ENCODE measurements around the gene BLCAP.
"Not testable (repeated sequence)": the region's sequence is repeated elsewhere in the genome, so short reads cannot be mapped to it uniquely, and the experiment has no call there.

Gene BLCAP

DNA sequence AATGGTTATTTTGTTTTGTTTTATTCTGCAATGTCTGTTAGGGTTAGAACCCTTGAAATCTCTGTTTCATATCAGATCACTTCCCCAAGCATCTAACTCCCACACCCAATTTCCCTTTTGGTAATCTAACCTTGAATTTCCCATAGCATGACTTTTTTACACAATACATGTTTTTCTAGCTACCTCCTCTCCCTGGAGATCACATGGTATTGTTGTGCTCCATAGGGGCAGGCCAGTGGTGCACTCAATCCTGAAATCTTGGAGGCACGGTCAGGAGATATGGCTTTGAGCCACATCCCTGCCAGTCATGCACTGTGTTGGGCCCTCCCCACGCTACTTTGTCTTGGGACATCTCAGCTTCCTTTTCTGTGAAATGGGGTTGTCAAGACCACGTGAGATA lies 43.3 kb downstream of the BLCAP start:
- no peak for DNase-seq (ENCODE audit: low spot score)

DNA sequence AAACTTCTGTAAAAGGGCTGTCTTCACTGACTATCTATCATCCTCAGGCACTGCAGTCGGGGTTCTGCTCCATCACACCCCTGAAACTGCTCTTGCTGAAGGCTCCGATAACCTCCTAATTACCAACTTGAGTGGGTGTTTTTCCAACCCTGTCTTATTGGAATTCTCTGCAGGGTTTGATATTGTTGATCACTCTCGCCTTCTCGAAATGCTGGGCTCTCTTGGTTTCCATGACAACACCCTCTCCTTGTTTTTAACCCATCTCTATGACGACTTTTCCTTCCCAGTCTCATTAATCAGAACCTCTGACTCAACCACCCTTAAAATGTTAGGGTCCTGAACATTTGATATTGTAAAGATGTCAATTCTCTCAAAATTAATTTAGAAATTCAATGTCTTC lies 46.1 kb downstream of the BLCAP start:
- DNase-seq (ENCODE audit: low spot score): no peak

DNA sequence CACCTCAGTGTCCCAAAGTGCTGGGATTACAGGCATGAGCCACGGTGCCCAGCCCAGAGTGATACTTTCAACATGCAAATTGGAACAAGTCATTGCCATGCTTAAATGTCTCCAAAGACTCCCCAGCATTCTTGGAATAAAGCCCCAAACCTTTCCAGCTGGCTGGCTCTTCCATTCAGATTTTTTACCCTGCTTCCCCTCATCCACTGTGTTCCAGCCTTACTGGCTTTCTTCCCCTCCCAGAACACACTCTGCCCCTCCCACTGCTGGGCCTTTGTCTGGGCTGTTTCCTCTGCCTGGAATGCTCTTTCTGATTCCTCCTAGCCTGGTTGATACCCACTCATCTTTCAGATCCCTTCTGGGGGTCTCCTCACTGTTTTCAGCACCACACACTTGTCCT lies 46.8 kb downstream of the BLCAP start:
- DNase-seq (ENCODE audit: low spot score): no peak

DNA sequence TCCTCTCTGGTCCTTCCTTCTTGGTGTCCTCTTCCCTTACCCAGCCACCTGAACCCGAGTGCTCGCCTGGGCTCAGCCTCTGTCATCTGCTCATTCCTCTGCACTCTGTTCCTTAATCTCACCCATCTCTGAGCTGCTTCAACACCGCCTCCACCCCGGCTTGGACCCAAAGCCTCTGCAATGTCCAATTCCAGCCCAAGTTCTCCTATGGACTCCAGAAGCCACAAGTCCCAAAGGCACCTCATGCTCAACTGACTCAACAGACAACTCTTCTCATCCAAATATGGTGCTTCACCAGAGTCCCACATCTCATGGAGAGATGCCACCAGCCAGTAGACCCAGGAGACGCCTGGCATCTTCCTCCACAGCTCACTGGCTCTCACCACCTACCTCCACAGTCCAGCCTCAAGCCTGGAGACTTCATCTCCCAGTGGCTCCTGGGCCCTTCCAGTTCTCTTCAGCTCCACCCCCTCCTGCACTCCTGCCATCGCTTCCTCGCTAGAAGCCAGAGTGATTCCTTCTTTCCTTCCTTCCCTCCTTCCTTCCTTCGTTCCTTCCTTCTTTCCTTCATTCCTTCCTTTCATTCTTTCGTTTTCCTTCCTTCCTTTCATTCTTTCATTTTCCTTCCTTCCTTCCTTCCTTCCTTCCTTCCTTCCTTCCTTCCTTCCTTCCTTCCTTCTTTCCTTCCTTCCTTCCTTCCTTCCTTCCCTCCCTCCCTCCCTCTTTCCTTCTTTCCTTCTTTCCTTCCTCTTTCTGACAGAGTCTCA lies 47.6 kb downstream of the BLCAP start:
- no peak for DNase-seq (ENCODE audit: low spot score)

DNA sequence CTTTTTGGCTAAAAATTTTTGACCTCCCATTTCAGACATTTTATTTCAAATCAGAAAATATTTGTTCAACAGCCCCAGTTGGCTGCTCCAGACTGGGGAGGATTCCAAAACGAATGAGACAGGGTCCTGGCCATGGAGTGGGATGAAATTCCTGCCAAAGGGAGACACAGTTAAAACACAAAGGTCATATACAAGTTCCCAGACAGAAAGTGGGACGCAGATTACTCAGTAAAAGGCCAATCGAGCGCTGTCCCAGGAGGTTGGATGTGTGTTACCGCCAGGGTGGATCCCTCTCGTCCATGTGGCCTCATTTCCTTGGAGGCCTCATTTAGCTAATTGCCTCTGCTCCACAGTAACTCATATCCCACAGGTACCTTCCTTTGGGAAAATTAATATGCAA lies 48.4 kb downstream of the BLCAP start:
- DNase-seq (ENCODE audit: low spot score): no peak

DNA sequence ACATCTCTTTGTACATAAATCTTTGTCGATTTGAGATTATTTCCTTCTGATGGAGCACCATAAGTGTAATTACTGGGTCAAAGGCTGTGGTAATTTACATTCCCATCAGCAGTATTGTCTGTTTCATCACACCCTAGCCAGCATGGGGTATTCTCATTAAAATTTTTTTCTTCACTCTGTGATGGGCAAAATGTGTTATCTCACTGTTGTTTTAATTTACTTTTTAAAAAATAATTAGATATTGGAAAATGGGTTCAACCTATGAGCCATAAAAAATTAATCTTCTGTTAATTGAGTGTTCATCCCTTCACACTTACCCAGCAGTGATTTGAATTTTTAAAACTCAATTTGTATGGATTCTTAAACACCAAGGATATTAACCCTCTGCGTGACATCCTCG lies 50.6 kb downstream of the BLCAP start:
- no peak for DNase-seq (ENCODE audit: low spot score)

DNA sequence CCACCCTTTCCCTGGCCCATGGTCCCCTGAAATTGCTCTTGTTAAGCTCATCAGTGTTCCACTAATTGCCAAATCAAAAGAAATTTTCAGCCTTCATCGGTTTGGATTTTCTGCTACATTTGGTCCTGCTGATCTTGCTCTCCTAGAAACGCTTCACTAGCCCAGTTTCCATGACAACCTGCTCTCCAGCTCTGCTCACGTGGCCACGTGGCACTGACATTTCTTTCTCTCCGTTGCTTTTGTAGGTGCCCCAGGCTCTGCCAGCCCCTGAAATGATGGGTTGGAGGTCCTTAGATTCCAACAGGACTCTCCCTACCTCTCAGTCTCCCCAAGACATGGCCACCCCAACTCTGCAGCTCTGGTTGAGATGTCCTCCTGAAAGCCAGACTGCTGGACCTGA lies 52.4 kb downstream of the BLCAP start:
- DNase-seq (ENCODE audit: low spot score): no peak

DNA sequence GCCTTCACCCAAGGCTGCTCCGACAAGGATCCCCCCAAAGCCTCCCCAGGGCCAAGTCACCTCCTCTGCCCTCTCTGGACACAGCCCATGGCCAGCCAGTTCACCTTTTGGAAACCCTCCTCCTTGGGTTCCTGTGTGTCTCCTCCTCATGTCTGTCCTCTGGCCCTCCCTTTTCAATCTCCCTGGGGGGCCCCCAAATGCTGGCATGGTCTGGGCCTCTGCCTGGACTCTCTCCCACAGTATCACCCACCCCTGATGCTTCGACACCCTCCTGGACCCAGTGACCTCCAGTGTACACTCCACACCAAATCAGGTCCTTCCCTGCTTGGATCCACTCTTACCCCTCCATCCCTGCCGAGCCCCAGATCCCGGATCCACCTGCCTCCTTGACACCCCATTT lies 53.3 kb downstream of the BLCAP start:
- no peak for DNase-seq (ENCODE audit: low spot score)

DNA sequence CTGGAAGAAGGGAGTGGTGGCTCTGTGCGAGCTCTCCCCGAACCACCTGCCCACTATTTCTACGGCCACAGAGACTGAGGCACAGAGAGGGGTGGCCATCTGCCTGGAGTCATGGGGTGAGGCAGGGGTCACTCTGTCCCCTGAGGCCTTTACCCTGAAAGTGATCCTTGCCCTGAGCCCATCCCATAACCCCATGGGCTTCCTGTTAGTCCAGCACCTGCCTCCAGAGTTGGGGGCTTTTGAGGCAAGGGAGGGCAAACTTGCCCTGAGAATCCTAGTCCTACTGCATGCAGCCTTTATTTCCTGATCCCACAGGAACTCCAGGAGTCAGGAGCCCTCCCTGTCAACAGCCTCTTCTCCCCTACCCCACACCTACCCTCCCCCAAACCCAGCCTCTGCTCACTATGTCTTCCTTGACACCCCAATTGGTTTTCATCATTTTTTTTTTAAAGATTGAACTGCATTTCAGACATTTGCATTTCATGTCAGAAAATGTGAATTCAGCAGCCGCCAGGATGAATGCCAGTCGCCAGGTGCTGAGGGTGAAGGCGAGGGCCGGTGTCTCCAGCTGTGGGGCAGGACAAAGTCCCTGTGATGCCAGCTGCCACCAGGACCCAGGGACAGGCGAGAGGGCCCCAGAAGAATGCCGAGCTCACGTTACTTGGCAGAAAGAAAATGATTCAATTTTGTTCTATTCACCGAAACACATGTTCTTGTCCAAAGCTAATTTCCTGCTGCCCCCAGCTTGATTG lies 54.3 kb downstream of the BLCAP start:
- DNase-seq (ENCODE audit: low spot score): no peak

DNA sequence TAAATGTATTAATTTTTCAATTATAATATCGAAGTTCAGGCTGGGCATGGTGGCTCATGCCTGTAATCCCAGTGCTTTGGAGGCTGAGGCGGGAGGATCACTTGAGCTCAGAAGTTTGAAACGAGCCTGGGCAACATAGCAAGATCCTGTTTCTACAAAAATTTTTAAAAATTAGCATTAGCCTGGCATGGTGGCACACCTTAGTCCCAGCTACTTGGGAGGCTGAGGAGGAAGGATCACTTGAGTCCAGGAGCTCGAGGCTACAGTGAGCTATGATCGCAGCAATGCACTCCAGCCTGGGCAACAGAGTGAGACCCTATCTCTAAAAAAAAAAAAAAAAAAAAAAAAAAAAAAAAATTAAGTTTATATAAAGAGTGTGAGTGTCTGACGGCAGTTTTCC lies 55.2 kb downstream of the BLCAP start:
- DNase-seq (ENCODE audit: low spot score): not testable (repeated sequence)

DNA sequence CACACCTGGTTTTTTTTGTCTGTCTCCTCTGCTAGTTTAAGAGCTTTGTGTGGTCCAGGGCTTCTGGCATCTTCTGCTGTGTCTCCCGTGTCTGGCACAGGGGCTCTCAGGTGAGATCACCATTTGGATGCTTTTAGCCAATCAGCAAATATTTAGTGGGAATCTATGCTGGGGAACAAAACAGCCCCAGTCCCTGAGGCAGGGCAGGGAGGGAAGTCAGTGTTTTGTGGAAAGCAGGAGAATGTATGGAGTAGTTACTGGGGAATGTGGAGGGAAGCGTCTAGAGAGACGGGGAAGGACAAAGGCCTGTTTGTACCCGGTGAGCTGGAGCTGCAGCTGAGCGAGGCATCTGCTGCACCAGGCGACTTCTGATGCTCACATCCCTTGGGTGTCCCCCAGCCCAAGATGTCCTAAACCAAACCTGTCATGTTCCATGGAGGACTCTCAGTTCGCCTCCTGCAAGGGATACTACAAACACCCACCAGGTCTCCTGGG lies 55.9 kb downstream of the BLCAP start:
- DNase-seq (ENCODE audit: low spot score): no peak

DNA sequence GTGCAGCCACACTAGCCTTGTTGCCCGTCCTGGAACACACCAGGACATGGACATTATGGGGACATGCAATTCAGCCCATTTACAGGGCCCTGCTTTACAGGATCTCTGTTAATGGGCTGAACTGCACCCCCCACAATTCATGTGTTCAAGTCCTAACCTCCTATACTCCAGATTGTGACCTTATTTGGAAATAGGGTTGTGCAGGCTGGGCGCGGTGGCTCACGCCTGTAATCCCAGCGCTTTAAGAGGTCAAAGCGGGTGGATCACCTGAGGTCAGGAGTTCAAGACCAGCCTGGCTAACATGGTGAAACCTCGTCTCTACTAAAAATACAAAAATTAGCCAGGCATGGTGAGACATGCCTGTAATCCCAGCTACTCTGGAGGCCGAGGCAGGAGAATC lies 57.5 kb downstream of the BLCAP start:
- not testable (repeated sequence) for DNase-seq (ENCODE audit: low spot score)

DNA sequence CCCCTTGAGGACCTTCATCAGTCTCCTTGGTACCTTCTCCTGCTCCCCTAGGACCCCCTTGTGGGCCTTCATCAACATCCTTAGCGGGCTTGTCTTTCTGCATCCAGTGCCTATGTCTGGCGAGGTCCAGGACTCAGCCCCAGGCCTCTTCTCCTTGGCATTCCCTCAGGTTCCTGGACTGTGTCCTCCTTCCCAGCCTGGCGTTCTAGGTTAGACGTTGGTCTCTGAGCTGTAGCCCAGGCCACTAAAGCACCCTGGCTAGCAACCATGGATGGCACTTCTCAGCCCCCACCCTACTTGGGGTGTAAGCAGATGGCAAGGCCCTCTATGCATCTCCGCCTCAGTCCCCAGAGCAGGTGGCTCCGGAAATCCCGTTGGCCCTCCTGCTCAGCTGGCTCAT lies 58.1 kb downstream of the BLCAP start:
- DNase-seq (ENCODE audit: low spot score): no peak

DNA sequence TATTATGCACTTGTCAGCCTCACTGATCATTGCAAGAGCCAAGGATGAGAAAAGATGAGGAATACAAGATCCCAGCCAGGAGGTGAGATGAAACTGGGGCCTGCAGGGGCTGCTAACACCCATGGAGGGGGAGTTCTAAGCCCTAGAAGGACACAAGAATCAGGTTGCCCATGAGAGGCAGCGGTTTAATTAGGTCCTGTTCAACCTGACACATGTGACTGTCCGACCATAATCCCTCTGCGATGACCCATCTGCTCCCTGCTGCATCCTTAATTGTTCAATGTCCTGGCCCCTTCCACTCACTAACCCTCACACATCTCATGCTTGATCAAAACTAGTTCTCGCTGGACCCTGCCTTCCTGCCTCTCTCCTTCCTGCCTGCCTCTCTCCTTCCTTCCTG lies 58.8 kb downstream of the BLCAP start:
- no peak for DNase-seq (ENCODE audit: low spot score)
